SK-N-SH (cell line): ENCODE measurements around the gene ACTL8. TPM values are rescaled to one million over a fixed set of nuclear protein-coding genes. Genes with fewer than 3 reads are reported as not detected.

Experiments
- CTCF ChIA-PET: fragments of 300-600, 350-600 bp; formaldehyde crosslinking; extraction: SDS; loops from one replicate; lab custom pipeline; 2021; lab: Yijun Ruan, JAX
- POLR2A ChIA-PET: fragments of 350-600 bp; sonication (Branson Sonifier 250); formaldehyde crosslinking; extraction: SDS; loops from one replicate; lab custom pipeline; 2020; ENCODE audit warnings: antibody characterized with exemption, inconsistent platforms; lab: Yijun Ruan, JAX
- DNase-seq: peaks from one replicate; pipeline ENCODE4 v3.0.0; 2012
- H2AFZ ChIP-seq: fragments of 200-600 bp; sonication (generic); 2 replicates; pipeline ENCODE4 v1.8.1; 2016; ENCODE audit warnings: antibody characterized with exemption, mild to moderate bottlenecking, low read depth
- H3F3A ChIP-seq: fragments of 200-600 bp; sonication (generic); replicated peaks from 2 replicates; pipeline ENCODE3; 2016; ENCODE audit warnings: antibody characterized with exemption, mild to moderate bottlenecking; ENCODE audit not compliant: insufficient read depth
- H3K27ac ChIP-seq, 2 experiments: fragments of 200-500 bp in 1 of 2; fragments of 200-600 bp in 1 of 2; sonication (Bioruptor generic) in 1 of 2; sonication (generic), shearing (Covaris generic) in 1 of 2; 2 replicates each; pipeline versions ENCODE4 v1.5.1 to v1.6.1; 2014 to 2016; ENCODE audit warnings: low read depth in 2 of 2, inconsistent platforms in 1 of 2, low read length in 1 of 2, mild to moderate bottlenecking in 1 of 2, mixed read lengths in 1 of 2
- H3K27me3 ChIP-seq: fragments of 200-600 bp; sonication (generic), shearing (Covaris generic); 2 replicates; pipeline ENCODE4 v1.6.1; 2016; ENCODE audit warnings: mixed run types; ENCODE audit not compliant: insufficient read depth
- H3K36me3 ChIP-seq, 2 experiments: fragments of 200-500 bp in 1 of 2; fragments of 200-600 bp in 1 of 2; sonication (Bioruptor generic) in 1 of 2; sonication (generic) in 1 of 2; replicated peaks in 1 of 2; 2 replicates each; pipeline versions ENCODE3 to v1.5.1; 2014 to 2016; ENCODE audit warnings: low read length in 1 of 2, mild to moderate bottlenecking in 1 of 2; ENCODE audit not compliant: insufficient read depth in 2 of 2, control insufficient read depth in 1 of 2
- H3K4me1 ChIP-seq, 2 experiments: fragments of 200-500 bp in 1 of 2; fragments of 200-600 bp in 1 of 2; sonication (Bioruptor generic) in 1 of 2; sonication (generic), shearing (Covaris generic) in 1 of 2; 2 replicates each; pipeline versions ENCODE4 v1.5.1 to v1.6.1; 2014 to 2016; ENCODE audit warnings: low read depth in 1 of 2, low read length in 1 of 2, mixed run types in 1 of 2; ENCODE audit not compliant: insufficient read depth in 2 of 2, control insufficient read depth in 1 of 2
- H3K4me2 ChIP-seq: fragments of 200-600 bp; sonication (generic), shearing (Covaris generic); 2 replicates; pipeline ENCODE4 v1.6.1; 2017; ENCODE audit warnings: mixed run types
- H3K4me3 ChIP-seq, 2 experiments: fragments of 200-500 bp in 1 of 2; fragments of 200-600 bp in 1 of 2; sonication (Bioruptor generic) in 1 of 2; sonication (generic), shearing (Covaris generic) in 1 of 2; 2 replicates each; pipeline versions ENCODE4 v1.5.1 to v1.8.1; 2014 to 2016; ENCODE audit warnings: low read depth in 2 of 2, inconsistent platforms in 1 of 2, low read length in 1 of 2, mild to moderate bottlenecking in 1 of 2, mixed read lengths in 1 of 2, moderate library complexity in 1 of 2
- H3K79me2 ChIP-seq: fragments of 200-600 bp; sonication (generic); 2 replicates; pipeline ENCODE4 v1.8.1; 2017; ENCODE audit warnings: mild to moderate bottlenecking; ENCODE audit not compliant: insufficient read depth
- H3K9ac ChIP-seq: fragments of 200-600 bp; sonication (generic); 2 replicates; pipeline ENCODE4 v1.6.1; 2017; ENCODE audit warnings: mixed run types
- H3K9me2 ChIP-seq: fragments of 200-600 bp; sonication (generic); 2 replicates; pipeline ENCODE4 v1.6.1; 2017; ENCODE audit warnings: mixed run types
- H3K9me3 ChIP-seq: fragments of 200-600 bp; sonication (generic); 2 replicates; pipeline ENCODE4 v1.6.1; 2017; ENCODE audit warnings: mixed run types, mild to moderate bottlenecking, moderate library complexity
- H4K20me1 ChIP-seq: fragments of 200-600 bp; sonication (generic); 2 replicates; pipeline ENCODE4 v1.6.1; 2017; ENCODE audit warnings: mild to moderate bottlenecking, mixed run types; ENCODE audit not compliant: insufficient read depth
- CTCF ChIP-seq: fragments of 200-600 bp; sonication (generic); IDR thresholded peaks from 2 replicates; pipeline ENCODE4 v1.6.1; 2017; ENCODE audit warnings: antibody characterized with exemption, mild to moderate bottlenecking, moderate library complexity
- EP300 ChIP-seq, 2 experiments: IDR thresholded peaks; 2 replicates each; pipeline versions ENCODE4 v1.4.0 to v1.6.1; 2012; ENCODE audit warnings: borderline replicate concordance in 1 of 2, low read depth in 1 of 2, low read length in 1 of 2
- FOXJ3 ChIP-seq: sonication (generic); formaldehyde crosslinking; IDR thresholded peaks from 2 replicates; pipeline ENCODE4 v1.5.1; 2020; ENCODE audit warnings: mild to moderate bottlenecking, missing genetic modification reagents
- NFIC ChIP-seq: IDR thresholded peaks from 2 replicates; pipeline ENCODE4 v1.4.0; 2012; ENCODE audit warnings: borderline replicate concordance
- POLR2AphosphoS5 ChIP-seq: IDR thresholded peaks from 2 replicates; pipeline ENCODE4 v1.6.1; 2012; ENCODE audit warnings: low read depth, low read length
- USF2 ChIP-seq: fragments of 150-350 bp; IDR thresholded peaks from 2 replicates; pipeline ENCODE4 v1.6.1; 2017; ENCODE audit warnings: antibody characterized with exemption, low read length, low read depth, borderline replicate concordance
- WGBS: methylation state at CpG from one replicate; pipeline ENCODE4 v1.1.6; 2017; ENCODE audit warnings: low lambda C conversion rate; 5-methylcytosine and 5-hydroxymethylcytosine counted together
- polyA plus RNA-seq, 3 experiments: library from polyadenylated mRNA; depleted of rRNA; stranded (reverse); fragments of >200 nt; gene quantifications; 2 replicates each; pipeline ENCODE4 v1.2.3, GENCODE V29; 2012
- TF ChIP-seq, protein P1 (sequence below): IDR thresholded peaks from 2 replicates; pipeline ENCODE4 v1.6.1; 2012; ENCODE audit warnings: mild to moderate bottlenecking, low read depth, low read length, moderate library complexity

The ACTL8 gene
- polyA plus RNA-seq, 1 of the 3 experiments (the other 2 are of a cell fraction), result 0.05 TPM

DNA sequence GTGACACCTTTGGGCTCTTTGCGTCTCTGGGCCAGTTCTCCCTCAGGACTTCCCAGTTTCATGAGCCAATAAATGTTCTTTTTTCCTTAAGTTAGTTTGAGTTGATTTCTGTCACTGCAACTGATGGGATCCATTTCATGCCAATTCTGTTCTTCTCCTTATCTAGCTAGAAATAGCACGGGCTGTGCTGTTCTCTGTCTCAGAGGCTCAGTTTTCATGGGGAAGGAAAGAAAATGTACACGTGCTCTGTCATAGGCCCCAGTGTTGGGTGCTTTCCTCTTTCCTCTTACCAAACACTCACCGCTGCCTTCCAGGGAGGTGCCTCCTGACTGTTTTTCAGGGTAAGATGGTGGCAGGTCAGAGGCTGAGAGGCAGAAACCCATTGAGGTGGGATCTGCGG, 43.2 kb upstream of the ACTL8 start (continued):
- no peak for TF ChIP-seq USF2

- Histone ChIP-seq H3K9ac (no peak overlapping the region), H3F3A (no peaks in the 10 kb centered on the region), H3K4me3 (no peak overlapping the region), H3K79me2 (no peaks in the 10 kb centered on the region), H3K27me3 (no peaks in the 10 kb centered on the region), H3K9me2 (no peaks in the 10 kb centered on the region), H3K27ac (no peak overlapping the region), H2AFZ (no peak overlapping the region), H3K36me3 (no peaks in the 10 kb centered on the region), H3K4me2 (no peak overlapping the region), H3K9me3 (no peaks in the 10 kb centered on the region), H3K4me1 (peaks cover 0 to 14% of the 10 kb centered on the region in 2 experiments; a peak in 1 of 4 replicates), H4K20me1 (no peaks in the 10 kb centered on the region)
- DNase-seq, result peak; percentile 50
- ChIA-PET CTCF (interaction anchor here (1.0 to 1.6 kb wide), 5 partner anchors 9 to 60 kb away, joined by 3 to 7 read pairs (median 4); no protein-coding TSS in a partner anchor), POLR2A (no interaction called here)
- TF ChIP-seq NFIC, result no peak
- no peak for TF ChIP-seq FOXJ3 (CRISPR knock-in tag)
- no peak for TF ChIP-seq POLR2AphosphoS5
- no peak for TF ChIP-seq CTCF
- TF ChIP-seq EP300 (IDR thresholded peaks at IDR 0.05; ENCODE audit: borderline replicate concordance in 1 of 2, low read depth in 1 of 2, low read length in 1 of 2), result peak in 1 of 2 experiments; percentile 16; a peak in 1 of 4 replicates
- TF ChIP-seq, protein P1, sequence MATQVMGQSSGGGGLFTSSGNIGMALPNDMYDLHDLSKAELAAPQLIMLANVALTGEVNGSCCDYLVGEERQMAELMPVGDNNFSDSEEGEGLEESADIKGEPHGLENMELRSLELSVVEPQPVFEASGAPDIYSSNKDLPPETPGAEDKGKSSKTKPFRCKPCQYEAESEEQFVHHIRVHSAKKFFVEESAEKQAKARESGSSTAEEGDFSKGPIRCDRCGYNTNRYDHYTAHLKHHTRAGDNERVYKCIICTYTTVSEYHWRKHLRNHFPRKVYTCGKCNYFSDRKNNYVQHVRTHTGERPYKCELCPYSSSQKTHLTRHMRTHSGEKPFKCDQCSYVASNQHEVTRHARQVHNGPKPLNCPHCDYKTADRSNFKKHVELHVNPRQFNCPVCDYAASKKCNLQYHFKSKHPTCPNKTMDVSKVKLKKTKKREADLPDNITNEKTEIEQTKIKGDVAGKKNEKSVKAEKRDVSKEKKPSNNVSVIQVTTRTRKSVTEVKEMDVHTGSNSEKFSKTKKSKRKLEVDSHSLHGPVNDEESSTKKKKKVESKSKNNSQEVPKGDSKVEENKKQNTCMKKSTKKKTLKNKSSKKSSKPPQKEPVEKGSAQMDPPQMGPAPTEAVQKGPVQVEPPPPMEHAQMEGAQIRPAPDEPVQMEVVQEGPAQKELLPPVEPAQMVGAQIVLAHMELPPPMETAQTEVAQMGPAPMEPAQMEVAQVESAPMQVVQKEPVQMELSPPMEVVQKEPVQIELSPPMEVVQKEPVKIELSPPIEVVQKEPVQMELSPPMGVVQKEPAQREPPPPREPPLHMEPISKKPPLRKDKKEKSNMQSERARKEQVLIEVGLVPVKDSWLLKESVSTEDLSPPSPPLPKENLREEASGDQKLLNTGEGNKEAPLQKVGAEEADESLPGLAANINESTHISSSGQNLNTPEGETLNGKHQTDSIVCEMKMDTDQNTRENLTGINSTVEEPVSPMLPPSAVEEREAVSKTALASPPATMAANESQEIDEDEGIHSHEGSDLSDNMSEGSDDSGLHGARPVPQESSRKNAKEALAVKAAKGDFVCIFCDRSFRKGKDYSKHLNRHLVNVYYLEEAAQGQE, result no peak
- 13% methylated on average over 2 of the region's 5 CpGs for WGBS
These were observed 41.1 kb upstream of the ACTL8 start for GRCh38 chr1:17713993-17714392.
